IPS-11a (cell line): ENCODE data around the gene RILP.
A peak's percentile ranks its signal among the peaks of the same experiment; 100 is the strongest.

Experiments
- H3K4me3 ChIP-seq: one replicate; pipeline ENCODE4 v1.5.1; 2013; ENCODE audit warnings: low read depth, low read length, control low read depth

RILP gene

DNA sequence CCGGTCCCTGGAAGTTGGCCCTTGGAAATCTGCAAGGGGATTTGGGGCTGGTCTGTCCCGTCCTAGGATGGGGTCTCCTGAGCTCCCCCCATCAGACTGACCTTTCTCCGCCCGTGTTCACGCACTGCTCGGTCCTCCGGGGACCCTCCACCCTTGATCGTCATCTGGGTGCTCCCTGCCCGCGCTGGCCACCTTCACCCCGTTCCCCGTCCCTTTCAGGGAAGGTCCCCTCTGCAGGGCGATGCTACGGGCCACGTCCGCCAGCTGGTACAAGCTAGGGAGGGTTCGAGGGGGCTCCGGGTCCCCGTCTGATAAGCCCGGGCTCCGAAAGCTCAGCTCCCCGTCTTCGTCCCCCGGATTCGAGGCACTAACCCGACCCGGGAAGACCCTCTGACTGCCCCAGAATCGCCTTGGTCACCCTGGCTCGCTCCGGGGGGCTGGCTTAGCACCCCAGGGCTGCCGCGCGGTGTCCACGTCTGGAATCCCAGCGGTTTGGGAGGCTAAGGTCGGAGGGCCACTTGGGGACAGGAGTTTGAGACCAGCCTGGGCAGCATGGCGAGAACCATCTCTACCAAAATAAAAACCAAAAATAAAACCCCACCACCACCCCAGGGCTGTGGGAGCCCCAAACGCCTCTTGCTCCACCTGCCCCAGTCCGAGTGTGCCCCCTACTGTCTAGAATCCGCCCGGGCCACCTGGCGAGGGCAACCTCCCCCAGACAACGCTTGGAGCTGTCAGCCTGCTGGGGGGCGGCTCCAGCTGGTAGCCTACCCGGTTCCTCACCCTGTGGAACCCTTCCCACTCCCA is 20.0 kb downstream of the RILP start:
- H3K4me3 ChIP-seq, result peak overlapping the region; percentile 35

DNA sequence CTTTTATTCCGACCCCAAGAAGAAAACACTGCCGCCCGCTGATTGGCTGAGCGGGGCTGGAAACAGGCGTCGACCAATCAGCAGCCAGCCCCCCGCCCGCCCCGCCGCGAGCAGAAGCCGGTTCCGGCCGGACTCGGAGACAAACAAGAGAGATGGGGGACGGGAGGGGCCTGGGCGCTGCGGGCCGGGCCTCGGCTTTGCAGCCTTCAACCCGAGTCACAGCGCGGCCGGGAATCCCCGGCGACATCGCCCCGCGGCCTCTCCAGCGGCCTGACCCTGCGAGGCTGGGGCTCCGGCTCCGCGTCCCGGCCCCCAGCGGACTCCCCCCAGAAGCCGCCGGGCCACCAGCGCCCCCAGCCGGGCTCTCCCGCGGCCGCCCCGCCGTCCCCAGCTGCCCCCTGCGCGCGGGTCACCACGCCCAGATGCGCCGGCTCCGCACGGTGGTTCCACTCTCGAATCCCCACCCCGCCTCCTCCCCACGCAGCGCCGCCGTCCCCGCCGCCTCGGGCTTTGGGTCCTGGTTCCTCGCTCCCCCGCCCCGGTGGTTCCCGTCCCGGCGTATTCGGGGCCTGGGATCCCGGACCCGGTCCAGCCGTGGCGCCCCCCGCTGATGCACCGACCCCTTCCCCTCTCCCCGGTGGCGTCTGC is 20.7 kb downstream of the RILP start:
- peak overlapping the region; percentile 35 for H3K4me3 ChIP-seq

- peak within 1 kb of the TSS; percentile 63 for H3K4me3 ChIP-seq
Observed at GRCh38 chr17:1627982-1628855, 21.4 kb downstream of the RILP start, which contains the start of gene SLC43A2. Gene SLC43A2 (minus strand): TSS chr17:1628834. CDS start chr17:1627874, 960 bp downstream.

DNA sequence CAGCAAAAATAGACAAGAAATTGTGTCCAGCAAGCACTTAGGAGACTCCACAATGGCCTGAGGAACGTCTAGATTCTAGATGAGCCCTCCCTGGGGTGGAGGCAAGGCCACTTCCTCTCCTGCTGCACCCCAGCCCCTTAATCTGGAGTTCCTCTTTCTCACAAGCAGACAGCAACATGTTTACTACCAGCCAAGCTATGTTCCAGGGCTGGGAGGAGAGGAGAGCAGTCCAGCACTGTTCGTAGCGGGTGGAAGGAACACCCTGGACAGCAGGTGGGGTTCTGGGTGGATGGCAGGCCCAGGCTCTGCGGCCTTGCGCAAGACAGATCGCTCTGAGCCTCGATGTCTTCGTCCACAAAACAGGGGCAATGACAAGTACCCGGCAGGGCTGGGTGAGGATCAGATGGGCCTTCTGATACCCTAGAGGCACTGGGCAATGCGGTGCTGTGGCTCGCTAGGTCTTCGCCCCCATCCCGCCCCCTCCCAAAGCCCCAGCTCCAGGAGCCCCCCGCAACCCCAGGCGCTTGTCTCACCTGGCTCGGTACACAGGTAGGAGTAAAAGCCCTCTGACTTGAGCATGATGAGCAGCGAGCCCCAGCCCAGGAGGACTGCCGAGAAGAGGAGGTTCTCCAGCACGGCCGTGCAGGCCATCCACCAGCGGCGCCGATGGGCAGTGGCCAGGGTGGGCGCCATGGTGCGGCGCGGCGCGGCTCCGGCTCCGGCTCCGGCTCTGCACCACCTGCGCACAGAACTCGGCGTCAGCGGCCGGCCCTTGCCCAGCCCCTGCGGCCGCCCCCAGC is 22.3 kb downstream of the RILP start:
- H3K4me3 ChIP-seq, result peak overlapping the region; percentile 63

DNA sequence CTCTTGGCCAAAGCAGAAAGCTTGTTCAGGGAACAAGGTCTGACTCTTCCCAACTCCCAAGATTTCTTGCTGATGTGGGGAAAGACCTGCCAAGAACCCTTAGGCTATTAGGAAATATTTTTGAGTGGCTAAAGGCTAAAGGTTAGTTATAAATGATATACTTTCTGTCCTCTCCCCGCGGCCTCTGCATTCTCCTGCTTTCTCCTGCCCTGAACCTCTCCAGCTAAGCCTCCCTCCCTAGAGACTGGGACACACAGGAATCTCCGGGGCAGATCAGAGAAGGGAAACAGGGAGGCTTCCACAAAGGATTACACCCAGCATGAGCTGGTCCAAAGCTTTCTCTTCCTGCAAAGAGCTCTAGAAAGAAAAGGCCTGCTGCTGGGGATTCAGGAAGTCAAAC is 23.3 kb downstream of the RILP start:
- H3K4me3 ChIP-seq, result no peak overlapping the region

DNA sequence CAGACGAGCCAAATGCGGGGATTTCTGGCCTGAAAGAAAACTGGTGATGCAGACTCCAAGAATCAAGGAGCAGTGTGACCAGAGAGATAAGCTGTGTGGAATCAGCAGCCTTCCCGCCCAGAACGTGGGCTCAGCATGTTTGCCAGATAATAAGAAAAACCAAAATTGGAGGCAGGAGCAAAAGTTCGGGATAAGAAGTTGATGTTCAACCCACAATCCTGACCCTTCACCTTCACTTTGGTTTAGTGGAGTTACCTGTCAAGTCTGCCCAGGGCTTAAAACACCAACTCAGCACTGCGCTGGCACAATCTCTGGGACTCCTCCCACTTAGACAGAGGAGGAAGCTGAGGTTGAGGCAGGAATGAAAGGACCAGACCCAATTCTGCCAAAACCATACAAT is 24.1 kb downstream of the RILP start:
- H3K4me3 ChIP-seq, result no peak overlapping the region

DNA sequence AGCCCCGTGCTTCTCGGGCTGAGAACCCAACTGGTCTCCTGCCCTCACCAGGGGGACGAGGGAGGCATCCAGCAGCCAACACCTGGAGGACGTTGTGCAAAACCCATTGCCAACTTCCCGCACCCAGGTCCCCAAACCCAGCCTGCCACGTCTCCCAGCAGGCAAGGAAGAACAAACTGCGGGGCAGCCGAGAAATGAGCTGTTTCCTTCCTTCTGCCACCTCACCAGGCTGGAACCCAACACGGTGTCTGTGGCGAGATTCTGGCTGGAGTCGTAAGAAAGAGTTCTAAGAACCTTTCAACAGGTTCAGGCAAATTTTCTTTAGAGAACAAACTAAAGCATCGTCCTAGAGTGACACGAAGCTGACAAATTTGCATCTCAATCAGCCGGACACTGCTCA is 24.6 kb downstream of the RILP start:
- H3K4me3 ChIP-seq, result no peak overlapping the region

DNA sequence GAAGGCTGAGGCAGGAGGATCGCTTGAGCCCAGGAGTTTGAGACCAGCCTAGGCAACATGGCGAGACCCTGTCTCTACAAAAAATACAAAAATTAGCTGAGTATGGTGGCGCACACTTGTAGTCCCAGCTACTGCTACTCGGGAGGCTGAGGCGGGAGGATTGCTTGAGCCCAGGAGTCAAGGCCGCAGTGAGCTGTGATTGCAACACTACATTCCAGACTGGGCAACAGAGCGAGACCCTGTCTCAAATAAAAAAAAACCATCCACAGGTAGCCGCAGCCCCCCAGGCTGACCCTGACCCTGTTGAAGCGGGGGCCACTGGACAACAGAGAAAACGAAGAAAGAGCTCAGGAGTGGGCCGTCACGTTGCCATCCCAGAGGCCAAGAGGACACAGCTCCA is 25.0 kb downstream of the RILP start:
- H3K4me3 ChIP-seq, result no peak overlapping the region

GRCh38 chr17:1623057-1623630 is 26.5 kb downstream of the RILP start:
- H3K4me3 ChIP-seq, result no peak overlapping the region

DNA sequence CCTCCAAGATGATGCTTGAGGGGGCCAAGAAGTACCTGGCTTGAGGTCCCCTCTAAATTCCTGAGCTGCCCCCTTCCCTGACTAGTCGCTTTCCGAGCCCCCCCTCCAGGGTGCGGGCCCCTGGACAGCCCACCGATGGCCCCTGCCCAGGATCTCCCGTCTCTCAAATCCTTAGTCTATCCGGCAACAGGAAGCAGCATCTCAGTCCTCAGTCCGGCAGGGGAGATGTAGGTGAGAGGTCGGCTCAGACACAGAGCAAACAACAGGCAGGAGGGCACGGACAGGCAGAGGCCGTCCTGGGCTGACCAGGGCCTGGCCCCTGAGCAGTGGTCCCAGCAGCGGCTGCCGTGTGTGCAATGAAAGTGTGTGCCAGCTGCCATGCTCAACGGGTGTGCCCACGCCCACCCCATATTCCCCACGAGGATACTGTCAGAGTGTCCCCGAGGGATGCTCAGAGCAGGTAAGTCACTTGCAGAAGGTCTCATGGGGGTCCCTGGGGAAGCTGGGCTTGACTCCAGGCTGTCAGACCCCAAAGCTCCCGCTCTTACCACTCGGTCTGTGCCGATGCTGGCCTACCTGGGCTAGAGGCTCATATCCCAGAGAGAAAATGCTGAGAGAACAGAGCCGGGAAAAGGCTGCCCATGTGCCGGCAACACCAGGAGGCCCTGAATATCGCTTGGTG is 28.3 kb downstream of the RILP start:
- H3K4me3 ChIP-seq, result no peak overlapping the region

DNA sequence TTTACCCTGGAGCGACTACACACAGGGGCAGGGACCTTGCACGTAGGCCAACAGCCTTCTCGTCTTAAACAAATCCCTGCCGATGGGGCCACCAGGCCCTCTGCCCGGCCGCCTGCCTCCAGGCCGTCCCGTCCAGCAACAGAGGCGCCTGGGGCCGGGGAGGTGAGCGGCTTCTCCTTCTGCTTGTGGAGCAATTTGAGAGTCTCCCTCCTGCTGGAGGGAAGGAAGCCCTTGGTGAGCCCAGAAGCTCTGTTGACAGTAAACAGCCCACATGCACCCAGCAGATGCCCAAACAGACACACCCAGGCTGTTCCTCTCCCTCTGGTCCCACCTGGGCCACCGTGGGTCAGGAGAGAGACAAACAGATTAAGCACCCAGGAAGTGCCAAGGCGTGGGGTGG is 29.2 kb downstream of the RILP start:
- no peak overlapping the region for H3K4me3 ChIP-seq

DNA sequence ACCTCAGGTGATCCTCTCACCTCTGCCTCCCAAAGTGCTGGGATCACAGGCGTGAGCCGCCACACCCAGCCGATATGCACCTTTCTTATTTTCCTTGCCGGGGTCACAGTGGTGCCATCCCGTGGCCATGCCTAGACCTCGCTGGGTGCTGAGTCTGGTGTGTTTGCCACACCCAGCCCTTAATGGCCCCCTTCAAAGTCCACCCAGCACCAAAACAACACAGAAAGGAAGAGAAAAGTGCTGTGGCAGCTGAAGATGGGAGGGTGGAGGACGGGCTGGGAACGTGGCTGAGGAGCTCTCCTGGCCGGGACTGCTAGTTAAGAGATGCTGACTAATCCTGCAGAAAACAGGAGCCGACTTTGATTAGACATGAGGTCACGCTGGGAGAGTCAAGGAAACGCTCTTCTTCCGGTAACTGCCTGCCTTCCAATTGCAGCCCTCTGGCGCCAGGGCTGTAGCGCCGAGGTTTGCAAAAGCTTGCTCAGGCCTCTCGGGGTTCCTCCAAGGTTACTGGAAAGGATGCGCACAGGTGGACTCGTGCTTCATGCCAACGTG is 32.0 kb downstream of the RILP start:
- no peak overlapping the region for H3K4me3 ChIP-seq

- no peak overlapping the region for H3K4me3 ChIP-seq
Observed at GRCh38 chr17:1616101-1616500, 33.6 kb downstream of the RILP start.

DNA sequence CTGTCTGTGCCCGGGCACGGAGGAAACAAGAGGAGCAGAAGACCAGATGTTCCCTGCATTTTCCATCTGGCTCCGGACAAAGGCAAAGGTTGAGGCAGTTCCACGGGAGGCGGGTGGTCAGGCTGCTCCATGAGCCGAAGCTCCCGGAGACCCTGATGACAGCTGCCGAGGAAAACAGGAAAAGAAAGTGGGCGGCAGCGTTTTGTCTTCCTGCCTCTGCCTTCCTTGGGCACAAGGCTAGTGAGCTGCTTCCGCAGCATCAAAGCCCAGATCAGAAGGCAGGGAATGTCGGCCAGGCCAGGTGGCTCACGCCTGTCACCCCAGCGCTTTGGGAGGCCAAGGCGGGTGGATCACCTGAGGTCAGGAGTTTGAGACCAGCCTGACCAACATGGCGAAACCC is 37.3 kb downstream of the RILP start:
- H3K4me3 ChIP-seq, result no peak overlapping the region

DNA sequence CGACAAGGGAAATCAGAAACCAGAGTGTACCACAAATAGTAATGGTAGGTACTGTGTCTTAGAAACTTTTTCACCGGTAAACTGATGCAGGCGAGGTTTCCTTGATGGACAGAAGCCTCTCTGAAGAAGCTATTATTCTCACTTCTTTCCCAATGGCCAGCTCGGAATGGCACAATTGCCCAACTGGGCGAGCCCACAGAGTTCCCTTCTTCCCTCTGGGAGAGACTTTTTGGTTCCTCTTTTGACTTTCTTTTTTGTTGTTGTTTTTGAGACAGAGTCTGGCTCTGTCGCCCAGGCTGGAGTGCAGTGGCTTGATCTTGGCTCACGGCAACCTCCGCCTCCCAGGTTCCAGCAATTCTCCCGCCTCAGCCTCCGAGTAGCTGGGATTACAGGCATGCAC is 38.0 kb downstream of the RILP start:
- no peak overlapping the region for H3K4me3 ChIP-seq

DNA sequence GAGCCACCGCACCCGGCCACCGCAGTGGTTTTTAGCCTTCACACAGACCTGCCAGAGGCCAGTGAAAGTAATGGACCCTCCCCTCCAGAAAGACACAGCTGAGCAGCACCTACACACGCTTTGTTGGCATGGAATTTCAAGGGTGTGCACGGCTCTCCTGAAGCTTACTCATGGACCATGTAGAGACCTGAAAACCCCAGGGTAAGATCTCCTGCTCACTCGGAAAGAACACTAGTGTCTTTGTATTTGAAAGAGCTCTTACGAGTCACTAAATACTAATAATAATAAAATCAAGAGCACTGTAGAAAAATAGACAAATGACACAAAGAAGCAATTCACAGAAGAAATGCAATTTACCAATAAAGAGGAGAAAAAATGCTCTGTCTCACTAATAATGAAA is 41.0 kb downstream of the RILP start:
- H3K4me3 ChIP-seq, result no peak overlapping the region

GRCh38 chr17:1607971-1608320 is 41.7 kb downstream of the RILP start:
- H3K4me3 ChIP-seq, result no peak overlapping the region

GRCh38 chr17:1606352-1606985 is 43.2 kb downstream of the RILP start:
- H3K4me3 ChIP-seq, result no peak overlapping the region

DNA sequence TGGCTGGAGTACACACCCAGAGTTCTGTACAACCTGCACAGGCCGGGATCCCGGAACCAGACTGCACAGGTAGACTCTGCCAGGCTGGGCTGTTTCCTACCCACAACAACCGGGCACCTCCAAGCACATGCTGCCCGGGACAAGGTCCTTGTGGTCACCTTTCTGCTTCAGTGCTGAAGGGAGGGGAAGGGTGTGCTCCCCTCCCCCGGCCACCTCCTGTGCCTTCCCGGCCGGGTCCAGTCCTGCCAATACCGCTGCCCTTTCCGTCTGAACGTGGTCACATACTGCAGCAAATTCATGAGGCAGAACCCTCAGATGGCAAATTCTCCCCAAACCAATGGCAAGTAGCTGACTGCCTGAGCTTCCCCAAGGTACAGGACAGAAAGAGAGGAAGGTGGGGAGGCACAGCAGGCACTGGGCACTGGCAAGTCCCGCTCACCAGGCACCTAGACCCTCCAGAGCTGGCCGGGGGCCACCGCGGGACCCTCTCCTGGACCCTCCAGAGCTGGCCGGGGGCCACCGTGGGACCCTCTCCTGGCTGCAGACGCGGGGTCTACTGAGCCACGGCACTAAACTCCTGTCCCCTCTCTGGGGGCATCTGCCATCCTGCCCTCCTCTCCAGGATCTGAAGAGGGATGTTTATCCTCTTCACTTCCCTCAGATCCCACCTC is 43.9 kb downstream of the RILP start:
- H3K4me3 ChIP-seq, result no peak overlapping the region
